ENCODE results near the gene CD40.
"Not testable (repeated sequence)": the region's sequence is repeated elsewhere in the genome, so short reads cannot be mapped to it uniquely, and the experiment has no call there.

CD40 gene

GRCh38 chr20:46091622-46092535 is 26.2 kb upstream of the CD40 start:
- not testable (repeated sequence) for H3K27ac ChIP-seq, H3K4me3 ChIP-seq

- no peak overlapping the region for H3K27ac ChIP-seq
- H3K4me3 ChIP-seq = no peak overlapping the region
Measured at GRCh38 chr20:46093531-46093930, 24.6 kb upstream of the CD40 start.

GRCh38 chr20:46099491-46100287 is 18.4 kb upstream of the CD40 start:
- Histone ChIP-seq H3K4me3 (no peak overlapping the region), H3K27ac (no peak overlapping the region)

GRCh38 chr20:46100444-46100843 is 17.7 kb upstream of the CD40 start:
- not testable (repeated sequence) for H3K4me3 ChIP-seq, H3K27ac ChIP-seq

GRCh38 chr20:46100988-46101387 is 17.1 kb upstream of the CD40 start:
- no peak overlapping the region for H3K4me3 ChIP-seq

GRCh38 chr20:46101957-46102356 is 16.2 kb upstream of the CD40 start:
- H3K27ac ChIP-seq = no peak overlapping the region
- H3K4me3 ChIP-seq = no peak overlapping the region

More at GRCh38 chr20:46100988-46101387, 17.1 kb upstream of the CD40 start:
- H3K27ac ChIP-seq = no peak overlapping the region

- no peak overlapping the region for H3K27ac ChIP-seq
Measured at GRCh38 chr20:46102940-46103339, 15.2 kb upstream of the CD40 start.

GRCh38 chr20:46104262-46104661 is 13.9 kb upstream of the CD40 start:
- Histone ChIP-seq H3K4me3 (no peak overlapping the region), H3K27ac (no peak overlapping the region)

More at GRCh38 chr20:46102940-46103339, 15.2 kb upstream of the CD40 start:
- no peak overlapping the region for H3K4me3 ChIP-seq

- no peak overlapping the region for H3K27ac ChIP-seq
Measured at GRCh38 chr20:46107061-46107460, 11.1 kb upstream of the CD40 start.

GRCh38 chr20:46108435-46108841 is 9.7 kb upstream of the CD40 start:
- Histone ChIP-seq H3K27ac (peak overlapping the region in 1 of 21 experiments; percentile 31), H3K4me3 (no peak overlapping the region)

More at GRCh38 chr20:46107061-46107460, 11.1 kb upstream of the CD40 start:
- H3K4me3 ChIP-seq = no peak overlapping the region

- Histone ChIP-seq H3K27ac (peak overlapping the region in 1 of 21 experiments; percentile 31), H3K4me3 (no peak overlapping the region)
Measured at GRCh38 chr20:46108976-46109375, 9.1 kb upstream of the CD40 start.

- Histone ChIP-seq H3K4me3 (no peak overlapping the region), H3K27ac (peak overlapping the region in 1 of 21 experiments; percentile 30)
Measured at GRCh38 chr20:46111028-46111835, 6.9 kb upstream of the CD40 start.

- Histone ChIP-seq H3K4me3 (no peak overlapping the region), H3K27ac (no peak overlapping the region)
Measured at GRCh38 chr20:46111836-46112212, 6.3 kb upstream of the CD40 start.

- Histone ChIP-seq H3K27ac (no peak overlapping the region), H3K4me3 (no peak overlapping the region)
Measured at GRCh38 chr20:46112430-46113112, 5.5 kb upstream of the CD40 start.

- Histone ChIP-seq H3K27ac (no peak overlapping the region), H3K4me3 (no peak overlapping the region)
Measured at GRCh38 chr20:46113113-46113470, 5.0 kb upstream of the CD40 start.

- no peak overlapping the region for H3K4me3 ChIP-seq
- no peak overlapping the region for H3K27ac ChIP-seq
Measured at GRCh38 chr20:46114449-46114848, 3.7 kb upstream of the CD40 start.

- Histone ChIP-seq H3K4me3 (peak overlapping the region; percentile 33 to 52 (median 45)), H3K27ac (peak overlapping the region in 19 of 21 experiments; percentile 50 to 88 (median 80))
Measured at GRCh38 chr20:46118481-46119020, 437 bp downstream of the CD40 start.

GRCh38 chr20:46119028-46119546 is 973 bp downstream of the CD40 start:
- peak overlapping the region in 14 of 21 experiments; percentile 37 to 88 (median 80) for H3K27ac ChIP-seq
- peak overlapping the region; percentile 33 to 52 (median 45) for H3K4me3 ChIP-seq

- Histone ChIP-seq H3K4me3 (peak overlapping the region in 1 of 7 experiments; percentile 45), H3K27ac (peak overlapping the region in 9 of 21 experiments; percentile 37 to 88 (median 80))
Measured at GRCh38 chr20:46119547-46119946, 1.4 kb downstream of the CD40 start.

Measured in skin epidermis (tissue), 12 donors.